Measurements from ENCODE around the gene ZBTB37. TPM values are rescaled to one million over a fixed set of nuclear protein-coding genes. Genes with fewer than 3 reads are reported as not detected.

ZBTB37 gene
- total and polyA plus RNA-seq, 9 of the 15 experiments (the other 6 are each of a cell fraction or from before 2014, with no cell fraction given), result 1.3 to 13.9 (median 5.4) TPM

- TF ChIP-seq RREB1 (CRISPR knock-in tag; IDR thresholded peaks at IDR 0.05) (no peak), TRIM25 (IDR thresholded peaks at IDR 0.05; ENCODE audit: borderline replicate concordance) (peak; percentile 27; the same call in 1 of the 2 replicates), BHLHE40 (IDR thresholded peaks at IDR 0.05; ENCODE audit: low read length) (no peak), POLR2G (IDR thresholded peaks at IDR 0.05; ENCODE audit: low read depth, low read length) (no peak), FOXM1 (IDR thresholded peaks at IDR 0.05; ENCODE audit: low read depth) (no peak), FOXM1 (CRISPR knock-in tag; IDR thresholded peaks at IDR 0.05; ENCODE audit: low read depth) (peak; percentile 3; the same call in 1 of the 2 replicates), ZNF274 (IDR thresholded peaks at IDR 0.05; ENCODE audit: borderline replicate concordance, low read depth, low read length) (no peak), DEAF1 (CRISPR knock-in tag; IDR thresholded peaks at IDR 0.05) (no peak), ARID3A (IDR thresholded peaks at IDR 0.05; ENCODE audit: borderline replicate concordance, low read depth, low read length) (no peak), FOS (IDR thresholded peaks at IDR 0.05; ENCODE audit: extremely low read depth, insufficient read length) (no peak), ZNF184 (CRISPR knock-in tag; IDR thresholded peaks at IDR 0.05) (no peak), CREB1 (IDR thresholded peaks at IDR 0.05) (no peak), CREB1 (CRISPR knock-in tag; IDR thresholded peaks at IDR 0.05) (no peak), MLLT1 (IDR thresholded peaks at IDR 0.05) (no peak)
Observed at GRCh38 chr1:173866413-173867115, 1.6 kb upstream of the ZBTB37 start (continued).

Measured in K562 (cell line).